Inferior parietal cortex (tissue), 1 donor: ENCODE measurements around the gene FUBP1.
"Not testable (repeated sequence)": the region's sequence is repeated elsewhere in the genome, so short reads cannot be mapped to it uniquely, and the experiment has no call there.

Experiments used
- DNase-seq: peaks from one replicate; pipeline ENCODE4 v3.0.0-alpha.2; 2016; ENCODE audit errors: extremely low spot score

The FUBP1 gene, protein sequence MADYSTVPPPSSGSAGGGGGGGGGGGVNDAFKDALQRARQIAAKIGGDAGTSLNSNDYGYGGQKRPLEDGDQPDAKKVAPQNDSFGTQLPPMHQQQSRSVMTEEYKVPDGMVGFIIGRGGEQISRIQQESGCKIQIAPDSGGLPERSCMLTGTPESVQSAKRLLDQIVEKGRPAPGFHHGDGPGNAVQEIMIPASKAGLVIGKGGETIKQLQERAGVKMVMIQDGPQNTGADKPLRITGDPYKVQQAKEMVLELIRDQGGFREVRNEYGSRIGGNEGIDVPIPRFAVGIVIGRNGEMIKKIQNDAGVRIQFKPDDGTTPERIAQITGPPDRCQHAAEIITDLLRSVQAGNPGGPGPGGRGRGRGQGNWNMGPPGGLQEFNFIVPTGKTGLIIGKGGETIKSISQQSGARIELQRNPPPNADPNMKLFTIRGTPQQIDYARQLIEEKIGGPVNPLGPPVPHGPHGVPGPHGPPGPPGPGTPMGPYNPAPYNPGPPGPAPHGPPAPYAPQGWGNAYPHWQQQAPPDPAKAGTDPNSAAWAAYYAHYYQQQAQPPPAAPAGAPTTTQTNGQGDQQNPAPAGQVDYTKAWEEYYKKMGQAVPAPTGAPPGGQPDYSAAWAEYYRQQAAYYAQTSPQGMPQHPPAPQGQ

DNA sequence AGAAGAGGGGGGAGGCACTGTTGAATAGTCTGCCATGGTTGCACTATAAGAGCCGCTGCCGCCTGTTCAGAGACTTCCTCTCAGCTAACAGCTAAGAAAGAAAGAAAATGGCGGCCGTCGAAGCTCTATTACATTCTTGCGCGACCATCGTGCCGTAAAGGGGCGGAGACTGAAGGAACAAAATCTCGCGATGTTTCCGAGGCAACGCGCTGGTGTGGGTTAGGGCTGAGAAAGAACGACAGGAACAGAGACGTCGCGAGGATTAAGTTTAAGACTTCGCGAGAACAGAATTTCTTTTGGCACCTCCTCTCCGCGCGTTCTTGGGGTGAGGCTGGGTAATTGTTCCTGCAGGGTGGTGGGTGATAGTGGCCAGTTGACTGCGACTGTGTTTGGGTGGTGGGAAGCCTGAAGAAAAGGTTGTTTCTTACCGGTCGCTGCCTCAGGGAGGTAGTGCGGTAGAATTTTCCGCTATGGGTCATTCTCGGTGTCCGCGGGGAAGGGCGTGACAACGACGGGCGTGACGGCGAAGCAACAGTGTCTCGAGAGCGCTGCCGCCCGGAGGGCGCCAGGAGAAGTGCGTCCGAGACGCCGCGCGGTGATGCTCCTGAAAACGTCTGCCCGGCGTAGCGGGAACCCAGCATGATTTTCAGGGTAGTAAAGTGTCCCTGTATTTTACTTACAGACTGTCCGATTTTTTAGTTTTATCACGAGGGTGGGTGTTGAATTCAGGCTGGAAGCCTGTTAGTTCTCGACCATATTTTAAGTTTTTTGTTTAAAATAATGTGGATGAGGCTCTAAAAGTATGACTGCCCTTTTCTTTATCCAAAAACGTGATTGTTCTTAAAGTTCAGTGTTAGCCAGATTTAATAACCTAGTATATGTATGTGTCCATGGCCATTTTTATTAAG lies at the start of gene FUBP1:
TSS of gene FUBP1 (minus strand) at position 104 of the 908 bp plus-strand sequence. CDS start at position 36, 68 bp downstream.
- peak; percentile 98 for DNase-seq

- DNase-seq = not testable (repeated sequence)
These were observed 42.3 kb upstream of the FUBP1 start for GRCh38 chr1:78021134-78021533.

DNA sequence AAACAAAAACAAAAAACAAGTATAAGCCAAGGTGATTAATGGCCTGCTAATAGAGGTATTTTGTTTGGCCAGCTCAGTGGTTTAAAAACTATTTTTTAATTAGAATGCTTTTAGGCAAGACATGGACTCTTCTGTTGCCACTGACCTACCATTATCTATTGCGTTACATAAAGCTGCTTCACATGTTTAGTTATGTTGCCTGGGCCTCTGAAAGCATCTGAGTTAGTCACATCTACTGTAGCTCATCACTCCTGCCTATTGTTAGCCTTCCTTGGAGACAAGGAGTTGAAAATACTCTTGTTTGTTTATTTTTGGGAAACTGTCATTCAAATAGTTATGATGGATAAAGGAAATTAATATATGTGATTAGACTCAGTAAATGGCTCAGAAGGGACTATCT lies 40.2 kb upstream of the FUBP1 start:
- DNase-seq = no peak

GRCh38 chr1:78015148-78015547 lies 36.3 kb upstream of the FUBP1 start:
- DNase-seq = no peak

DNA sequence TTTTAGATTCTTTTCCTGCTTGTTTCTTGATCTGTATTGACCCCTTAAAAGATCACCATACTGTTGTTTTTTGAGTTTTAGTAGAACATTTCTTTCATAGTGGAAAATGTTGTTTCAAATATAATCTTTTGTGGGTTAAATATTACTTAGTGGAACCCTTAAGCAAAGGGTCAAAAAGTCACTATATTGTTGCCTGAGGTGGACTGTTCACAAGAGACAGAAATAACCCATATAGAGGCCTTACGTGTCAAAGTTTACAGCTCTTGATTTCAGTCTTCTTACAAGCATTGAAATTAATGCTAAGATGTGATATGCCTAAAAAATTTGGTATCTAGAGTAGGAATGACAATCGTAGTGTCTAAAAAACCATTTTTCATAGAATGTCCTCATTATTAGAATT lies 32.2 kb upstream of the FUBP1 start:
- no peak for DNase-seq

- no peak for DNase-seq
These were observed 31.0 kb upstream of the FUBP1 start for GRCh38 chr1:78009836-78010235.

DNA sequence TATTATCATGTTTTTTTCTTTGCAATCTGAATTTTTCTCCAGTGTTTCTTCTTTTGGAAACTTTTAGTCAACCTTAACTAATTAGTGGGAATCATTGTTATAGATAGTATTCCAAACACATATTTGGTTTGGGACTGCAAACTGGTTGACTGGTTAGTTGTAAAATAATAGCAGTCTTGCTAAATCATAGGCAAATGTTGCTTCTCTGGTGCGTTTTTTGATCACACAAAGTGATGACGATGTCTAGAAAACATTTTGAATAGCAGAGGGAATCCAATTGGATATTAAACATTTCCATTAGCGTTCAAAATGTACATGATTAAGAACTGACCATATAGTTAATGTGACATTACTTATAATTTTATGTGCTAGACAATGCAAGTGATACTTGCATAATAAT lies 30.4 kb upstream of the FUBP1 start:
- no peak for DNase-seq

GRCh38 chr1:78007677-78008341 lies 28.9 kb upstream of the FUBP1 start:
- DNase-seq = no peak

DNA sequence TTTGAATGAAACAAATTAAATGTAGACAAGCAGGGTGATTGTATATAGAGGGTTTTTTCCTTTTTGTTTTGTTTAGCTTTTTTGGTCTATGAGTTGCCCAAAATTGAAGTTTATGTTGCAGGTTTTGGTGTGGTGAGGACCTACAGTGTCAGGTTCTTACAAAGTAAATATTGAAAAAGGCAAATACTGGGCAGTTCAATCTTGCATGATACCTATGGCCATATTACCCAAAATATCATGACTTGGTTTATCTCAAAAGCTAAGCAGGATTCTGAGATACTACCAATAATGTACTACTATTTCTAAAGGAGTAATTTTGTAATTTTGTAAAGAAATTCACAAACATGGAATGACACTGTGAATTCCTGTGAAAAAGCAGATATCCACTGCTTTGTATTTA lies 27.6 kb upstream of the FUBP1 start:
- no peak for DNase-seq

GRCh38 chr1:78005755-78006154 lies 26.9 kb upstream of the FUBP1 start:
- peak; percentile 75 for DNase-seq

DNA sequence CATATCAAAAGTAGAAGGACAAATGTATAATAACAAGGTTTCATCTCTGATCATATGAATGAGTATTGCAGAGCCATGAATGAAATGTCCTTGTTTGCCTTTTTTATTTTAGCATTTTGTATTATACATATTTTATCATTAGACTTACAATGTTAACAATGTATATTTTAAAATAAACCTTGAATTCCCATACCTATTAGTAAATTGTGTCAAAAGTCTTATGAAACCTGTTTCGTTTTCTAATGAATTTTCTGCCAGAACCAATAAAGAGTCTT lies 26.5 kb upstream of the FUBP1 start:
- no peak for DNase-seq

DNA sequence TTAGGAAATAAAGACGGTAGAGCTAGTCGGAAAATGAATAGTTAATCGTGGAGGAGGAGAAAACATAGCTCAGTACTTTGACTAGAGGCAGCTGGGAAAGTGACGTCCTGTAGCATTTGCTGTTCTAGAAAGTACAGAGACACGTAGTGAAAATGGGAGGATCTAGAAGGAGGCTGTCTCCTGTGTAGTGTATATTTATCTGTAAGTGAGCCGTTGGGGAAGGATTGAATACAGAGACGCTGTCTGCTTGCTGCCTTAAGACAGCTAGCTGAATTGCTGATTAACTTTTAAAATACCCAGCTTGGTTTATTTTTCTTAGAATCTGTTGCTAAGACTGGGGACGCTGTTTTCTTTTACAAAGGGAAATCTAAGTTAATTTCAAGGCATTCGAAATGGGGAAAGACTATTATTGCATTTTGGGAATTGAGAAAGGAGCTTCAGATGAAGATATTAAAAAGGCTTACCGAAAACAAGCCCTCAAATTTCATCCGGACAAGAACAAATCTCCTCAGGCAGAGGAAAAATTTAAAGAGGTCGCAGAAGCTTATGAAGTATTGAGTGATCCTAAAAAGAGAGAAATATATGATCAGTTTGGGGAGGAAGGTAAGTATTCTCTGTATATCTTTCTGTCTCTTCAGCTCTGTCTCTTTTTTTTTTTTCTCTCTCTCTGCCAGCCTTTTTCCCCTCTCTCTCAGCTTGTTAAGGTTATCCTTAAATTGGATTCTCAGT lies 26.0 kb upstream of the FUBP1 start, which contains the start of gene DNAJB4:
TSS of gene DNAJB4 (plus strand) at position 221 of the 729 bp plus-strand sequence. CDS start at position 393, 172 bp downstream.
- peak; percentile 93 for DNase-seq

DNA sequence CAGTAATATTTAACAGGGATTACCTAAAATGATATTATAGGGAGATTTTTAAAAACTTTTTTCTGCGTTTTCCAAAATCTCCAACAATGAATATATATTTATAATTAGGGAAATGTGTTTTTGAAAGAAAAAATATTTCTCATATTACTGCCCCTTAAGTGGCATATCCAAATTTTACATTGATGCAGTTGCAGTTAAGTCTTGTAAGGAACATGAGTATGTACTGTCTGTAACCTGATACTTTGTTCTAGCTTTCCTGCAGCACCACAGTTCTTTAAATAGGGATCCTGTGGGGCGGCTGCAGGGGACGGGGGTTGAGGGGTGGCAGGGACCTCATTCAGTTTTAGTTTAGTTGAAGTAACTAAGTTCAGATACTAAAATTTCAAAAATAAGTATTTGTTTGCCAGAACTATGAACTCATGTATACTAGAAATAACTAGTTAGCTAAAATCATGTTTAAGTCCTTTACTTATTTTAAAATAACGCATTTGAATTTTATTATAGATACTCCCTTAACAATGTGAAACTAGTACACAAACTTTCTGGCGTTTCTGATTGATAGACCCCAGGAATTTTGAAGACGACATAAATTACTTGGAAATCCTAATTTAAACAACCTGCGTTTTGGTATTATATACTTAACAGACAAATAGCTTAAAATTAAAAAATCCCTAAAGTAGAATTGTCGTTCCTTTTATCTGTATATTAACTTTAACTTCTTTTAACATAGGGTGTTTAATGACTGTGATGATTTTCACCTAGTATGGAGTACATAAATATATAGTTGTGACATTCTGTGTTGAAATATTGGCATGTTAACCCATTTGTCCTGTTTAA lies 25.2 kb upstream of the FUBP1 start:
- peak; percentile 47 for DNase-seq

GRCh38 chr1:78003070-78003746 lies 24.3 kb upstream of the FUBP1 start:
- DNase-seq = peak; percentile 67

DNA sequence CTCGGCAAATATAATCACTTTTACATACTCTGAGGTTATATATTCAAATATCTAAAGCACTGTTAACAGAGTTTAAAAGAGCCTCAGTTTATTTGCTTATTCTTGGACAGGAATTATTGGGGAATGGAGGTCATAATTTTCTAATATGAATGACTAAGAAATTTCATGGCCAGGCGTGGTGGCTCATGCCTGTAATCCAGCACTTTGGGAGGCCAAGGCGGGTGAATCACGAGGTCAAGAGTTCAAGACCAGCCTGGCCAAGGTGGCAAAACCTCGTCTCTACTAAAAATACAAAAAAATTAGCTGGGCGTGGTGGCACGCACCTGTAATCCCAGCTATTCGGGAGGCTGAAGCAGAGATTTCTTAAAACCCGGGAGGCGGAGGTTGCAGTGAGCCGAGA lies 21.7 kb upstream of the FUBP1 start:
- DNase-seq = not testable (repeated sequence)

DNA sequence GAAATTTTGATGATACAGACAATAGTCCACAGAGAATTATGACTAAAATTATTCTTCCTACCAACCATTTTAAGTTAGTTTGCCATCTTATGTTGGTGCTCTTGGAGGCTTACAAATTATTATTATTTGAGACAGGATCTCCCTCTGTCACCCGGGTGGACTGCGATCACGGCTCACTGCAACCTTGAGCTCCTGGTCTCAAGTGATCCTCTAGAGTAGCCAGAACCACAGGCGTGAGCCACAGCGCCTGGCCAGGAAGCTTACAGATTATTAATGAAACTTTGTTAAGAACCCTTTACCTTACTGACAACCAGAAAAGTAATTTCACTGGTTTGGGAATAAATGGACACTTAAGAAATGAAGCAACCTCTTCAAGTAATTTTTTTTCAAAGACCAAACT lies 17.9 kb upstream of the FUBP1 start:
- DNase-seq = no peak

GRCh38 chr1:77994117-77994705 lies 15.3 kb upstream of the FUBP1 start:
- DNase-seq = no peak

DNA sequence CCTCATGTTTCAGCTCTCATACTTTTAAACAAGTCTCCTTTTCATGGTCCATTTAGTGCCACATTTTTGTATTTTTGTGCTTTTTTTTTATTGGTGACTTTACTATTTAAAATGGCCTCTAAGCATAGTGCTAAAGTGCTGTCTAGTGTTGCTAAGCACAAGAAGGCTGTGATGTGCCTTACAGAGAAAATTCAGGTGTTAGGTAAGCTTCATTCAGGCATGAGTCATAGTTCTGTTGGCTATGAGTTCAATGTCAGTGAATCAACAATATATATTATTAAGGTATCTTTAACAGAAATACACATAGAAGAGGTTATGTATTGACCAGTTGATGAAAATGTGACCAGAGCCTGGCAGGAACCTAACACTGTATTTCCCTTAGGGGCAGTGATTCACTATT lies 12.8 kb upstream of the FUBP1 start:
- no peak for DNase-seq

GRCh38 chr1:77990629-77991204 lies 11.8 kb upstream of the FUBP1 start:
- DNase-seq = no peak
